ENCODE results near the gene LIX1. TPM values are rescaled to one million over a fixed set of nuclear protein-coding genes. Genes with fewer than 3 reads are reported as not detected.

The LIX1 gene
- total and polyA plus RNA-seq, 2 of the 13 experiments (the other 11 are each of a cell fraction or from before 2014, with no cell fraction given), result not detected

GRCh38 chr5:97183930-97184213 lies 41.5 kb upstream of the LIX1 start (continued):
- 0 out of 2 replicates have a peak, but pooled peaks have one; percentile 47 for TF ChIP-seq ZHX1 (CRISPR knock-in tag; IDR thresholded peaks at IDR 0.05; ENCODE audit: low read depth)
- TF ChIP-seq, protein P1, sequence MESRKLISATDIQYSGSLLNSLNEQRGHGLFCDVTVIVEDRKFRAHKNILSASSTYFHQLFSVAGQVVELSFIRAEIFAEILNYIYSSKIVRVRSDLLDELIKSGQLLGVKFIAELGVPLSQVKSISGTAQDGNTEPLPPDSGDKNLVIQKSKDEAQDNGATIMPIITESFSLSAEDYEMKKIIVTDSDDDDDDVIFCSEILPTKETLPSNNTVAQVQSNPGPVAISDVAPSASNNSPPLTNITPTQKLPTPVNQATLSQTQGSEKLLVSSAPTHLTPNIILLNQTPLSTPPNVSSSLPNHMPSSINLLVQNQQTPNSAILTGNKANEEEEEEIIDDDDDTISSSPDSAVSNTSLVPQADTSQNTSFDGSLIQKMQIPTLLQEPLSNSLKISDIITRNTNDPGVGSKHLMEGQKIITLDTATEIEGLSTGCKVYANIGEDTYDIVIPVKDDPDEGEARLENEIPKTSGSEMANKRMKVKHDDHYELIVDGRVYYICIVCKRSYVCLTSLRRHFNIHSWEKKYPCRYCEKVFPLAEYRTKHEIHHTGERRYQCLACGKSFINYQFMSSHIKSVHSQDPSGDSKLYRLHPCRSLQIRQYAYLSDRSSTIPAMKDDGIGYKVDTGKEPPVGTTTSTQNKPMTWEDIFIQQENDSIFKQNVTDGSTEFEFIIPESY (CRISPR knock-in tag; IDR thresholded peaks at IDR 0.05), result no peak
- no peak for TF ChIP-seq ELF4 (CRISPR knock-in tag; IDR thresholded peaks at IDR 0.05; ENCODE audit: borderline replicate concordance)
- peak; percentile 4 for TF ChIP-seq JARID2 (CRISPR knock-in tag; IDR thresholded peaks at IDR 0.05; ENCODE audit: insufficient replicate concordance)
- TF ChIP-seq IKZF4 (CRISPR knock-in tag; IDR thresholded peaks at IDR 0.05; ENCODE audit: borderline replicate concordance, low read depth, not compliant biosample characterization), result no peak
- TF ChIP-seq, protein P2, sequence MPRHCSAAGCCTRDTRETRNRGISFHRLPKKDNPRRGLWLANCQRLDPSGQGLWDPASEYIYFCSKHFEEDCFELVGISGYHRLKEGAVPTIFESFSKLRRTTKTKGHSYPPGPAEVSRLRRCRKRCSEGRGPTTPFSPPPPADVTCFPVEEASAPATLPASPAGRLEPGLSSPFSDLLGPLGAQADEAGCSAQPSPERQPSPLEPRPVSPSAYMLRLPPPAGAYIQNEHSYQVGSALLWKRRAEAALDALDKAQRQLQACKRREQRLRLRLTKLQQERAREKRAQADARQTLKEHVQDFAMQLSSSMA (CRISPR knock-in tag; IDR thresholded peaks at IDR 0.05), result no peak
- TF ChIP-seq, protein P3, sequence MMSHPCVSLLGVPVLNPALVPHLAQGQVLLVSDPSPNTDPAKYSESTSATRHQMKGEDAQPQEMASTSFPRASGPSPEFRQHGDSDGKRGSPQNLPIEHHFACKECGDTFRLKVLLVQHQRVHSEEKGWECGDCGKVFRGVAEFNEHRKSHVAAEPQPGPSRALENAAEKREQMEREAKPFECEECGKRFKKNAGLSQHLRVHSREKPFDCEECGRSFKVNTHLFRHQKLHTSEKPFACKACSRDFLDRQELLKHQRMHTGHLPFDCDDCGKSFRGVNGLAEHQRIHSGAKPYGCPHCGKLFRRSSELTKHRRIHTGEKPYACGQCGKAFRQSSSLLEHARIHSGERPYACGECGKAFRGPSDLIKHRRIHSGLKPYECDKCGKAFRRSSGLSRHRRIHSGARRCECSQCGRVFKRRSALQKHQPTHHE (CRISPR knock-in tag; IDR thresholded peaks at IDR 0.05; ENCODE audit: borderline replicate concordance), result 0 out of 2 replicates have a peak, but pooled peaks have one; percentile 10
- TF ChIP-seq ATAD3A (CRISPR knock-in tag; IDR thresholded peaks at IDR 0.05), result no peak
- no peak for TF ChIP-seq PCBP1 (IDR thresholded peaks at IDR 0.05; ENCODE audit: borderline replicate concordance, low read depth, low read length)
- TF ChIP-seq, protein P4, sequence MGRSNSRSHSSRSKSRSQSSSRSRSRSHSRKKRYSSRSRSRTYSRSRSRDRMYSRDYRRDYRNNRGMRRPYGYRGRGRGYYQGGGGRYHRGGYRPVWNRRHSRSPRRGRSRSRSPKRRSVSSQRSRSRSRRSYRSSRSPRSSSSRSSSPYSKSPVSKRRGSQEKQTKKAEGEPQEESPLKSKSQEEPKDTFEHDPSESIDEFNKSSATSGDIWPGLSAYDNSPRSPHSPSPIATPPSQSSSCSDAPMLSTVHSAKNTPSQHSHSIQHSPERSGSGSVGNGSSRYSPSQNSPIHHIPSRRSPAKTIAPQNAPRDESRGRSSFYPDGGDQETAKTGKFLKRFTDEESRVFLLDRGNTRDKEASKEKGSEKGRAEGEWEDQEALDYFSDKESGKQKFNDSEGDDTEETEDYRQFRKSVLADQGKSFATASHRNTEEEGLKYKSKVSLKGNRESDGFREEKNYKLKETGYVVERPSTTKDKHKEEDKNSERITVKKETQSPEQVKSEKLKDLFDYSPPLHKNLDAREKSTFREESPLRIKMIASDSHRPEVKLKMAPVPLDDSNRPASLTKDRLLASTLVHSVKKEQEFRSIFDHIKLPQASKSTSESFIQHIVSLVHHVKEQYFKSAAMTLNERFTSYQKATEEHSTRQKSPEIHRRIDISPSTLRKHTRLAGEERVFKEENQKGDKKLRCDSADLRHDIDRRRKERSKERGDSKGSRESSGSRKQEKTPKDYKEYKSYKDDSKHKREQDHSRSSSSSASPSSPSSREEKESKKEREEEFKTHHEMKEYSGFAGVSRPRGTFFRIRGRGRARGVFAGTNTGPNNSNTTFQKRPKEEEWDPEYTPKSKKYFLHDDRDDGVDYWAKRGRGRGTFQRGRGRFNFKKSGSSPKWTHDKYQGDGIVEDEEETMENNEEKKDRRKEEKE (IDR thresholded peaks at IDR 0.05), result no peak
- TF ChIP-seq, protein P5, sequence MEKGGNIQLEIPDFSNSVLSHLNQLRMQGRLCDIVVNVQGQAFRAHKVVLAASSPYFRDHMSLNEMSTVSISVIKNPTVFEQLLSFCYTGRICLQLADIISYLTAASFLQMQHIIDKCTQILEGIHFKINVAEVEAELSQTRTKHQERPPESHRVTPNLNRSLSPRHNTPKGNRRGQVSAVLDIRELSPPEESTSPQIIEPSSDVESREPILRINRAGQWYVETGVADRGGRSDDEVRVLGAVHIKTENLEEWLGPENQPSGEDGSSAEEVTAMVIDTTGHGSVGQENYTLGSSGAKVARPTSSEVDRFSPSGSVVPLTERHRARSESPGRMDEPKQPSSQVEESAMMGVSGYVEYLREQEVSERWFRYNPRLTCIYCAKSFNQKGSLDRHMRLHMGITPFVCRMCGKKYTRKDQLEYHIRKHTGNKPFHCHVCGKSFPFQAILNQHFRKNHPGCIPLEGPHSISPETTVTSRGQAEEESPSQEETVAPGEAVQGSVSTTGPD (CRISPR knock-in tag; IDR thresholded peaks at IDR 0.05), result 0 out of 2 replicates have a peak, but pooled peaks have one; percentile 72
- TF ChIP-seq ZFX (CRISPR knock-in tag; IDR thresholded peaks at IDR 0.05; ENCODE audit: low read depth), result no peak
- TF ChIP-seq POLR2AphosphoS2 (IDR thresholded peaks at IDR 0.05; ENCODE audit: low read depth, low read length), result no peak
- TF ChIP-seq KAT2B (IDR thresholded peaks at IDR 0.05; ENCODE audit: borderline replicate concordance, low read depth, low read length), result no peak
- TF ChIP-seq GATAD1 (CRISPR knock-in tag; IDR thresholded peaks at IDR 0.05), result no peak
- TF ChIP-seq HIVEP1 (CRISPR knock-in tag; IDR thresholded peaks at IDR 0.05), result peak; percentile 81; the same call in 1 of the 2 replicates
- TF ChIP-seq MTF2 (CRISPR knock-in tag; IDR thresholded peaks at IDR 0.05; ENCODE audit: borderline replicate concordance), result no peak
- TF ChIP-seq ZNF333 (CRISPR knock-in tag; IDR thresholded peaks at IDR 0.05; ENCODE audit: borderline replicate concordance), result 0 out of 2 replicates have a peak, but pooled peaks have one; percentile 72
- TF ChIP-seq ELF3 (CRISPR knock-in tag; IDR thresholded peaks at IDR 0.05), result no peak
